ENCODE measurements around the gene TDRD6. TPM values are rescaled to one million over a fixed set of nuclear protein-coding genes. Genes with fewer than 3 reads are reported as not detected.

The TDRD6 gene
- total RNA-seq, 4 donors from 2014 or later, result 0.49 to 1.8 (median 0.82) TPM

- no peak for TF ChIP-seq EP300 (IDR thresholded peaks at IDR 0.05)
- TF ChIP-seq POLR2AphosphoS5 (IDR thresholded peaks at IDR 0.05), result no peak
- no peak for TF ChIP-seq CTCF (IDR thresholded peaks at IDR 0.05)
- TF ChIP-seq POLR2A (IDR thresholded peaks at IDR 0.05), result no peak
- H3K27ac ChIP-seq, result no peak overlapping the region
- WGBS, result 73% methylated on average over 1 of the region's 1 CpG
- no peaks in the 10 kb centered on the region for H3K36me3 ChIP-seq
- H3K4me3 ChIP-seq, result no peak overlapping the region
- H3K9me3 ChIP-seq, result no peaks in the 10 kb centered on the region
- H3K4me1 ChIP-seq, result no peaks in the 10 kb centered on the region
- peaks cover 7% of the 10 kb centered on the region for H3K27me3 ChIP-seq
- no peak for DNase-seq (ENCODE audit: low spot score in 2 of 2)
Measured at GRCh38 chr6:46720401-46720800, 32.7 kb downstream of the TDRD6 start.

- peaks cover 7% of the 10 kb centered on the region for H3K27me3 ChIP-seq
- no peak for DNase-seq (ENCODE audit: low spot score in 2 of 2)
- no peaks in the 10 kb centered on the region for H3K9me3 ChIP-seq
- no peak for TF ChIP-seq CTCF (IDR thresholded peaks at IDR 0.05)
- TF ChIP-seq POLR2AphosphoS5 (IDR thresholded peaks at IDR 0.05), result no peak
- no peak for TF ChIP-seq POLR2A (IDR thresholded peaks at IDR 0.05)
- TF ChIP-seq EP300 (IDR thresholded peaks at IDR 0.05), result no peak
- no peak overlapping the region for H3K27ac ChIP-seq
- H3K36me3 ChIP-seq, result no peaks in the 10 kb centered on the region
- no peak overlapping the region for H3K4me3 ChIP-seq
- WGBS, result 75% methylated on average over 1 of the region's 1 CpG
- peaks cover 7% of the 10 kb centered on the region for H3K4me1 ChIP-seq
Measured at GRCh38 chr6:46729787-46730326, 42.2 kb downstream of the TDRD6 start.

GRCh38 chr6:46730921-46731461 is 43.3 kb downstream of the TDRD6 start:
- H3K4me1 ChIP-seq, result peaks cover 17% of the 10 kb centered on the region
- H3K9me3 ChIP-seq, result no peaks in the 10 kb centered on the region
- WGBS, result 58% methylated on average over 4 of the region's 4 CpGs
- H3K4me3 ChIP-seq, result no peak overlapping the region
- peaks cover 10% of the 10 kb centered on the region for H3K27me3 ChIP-seq
- no peak overlapping the region for H3K27ac ChIP-seq
- no peak for DNase-seq (ENCODE audit: low spot score in 2 of 2)
- no peaks in the 10 kb centered on the region for H3K36me3 ChIP-seq
- TF ChIP-seq POLR2AphosphoS5 (IDR thresholded peaks at IDR 0.05) (no peak), EP300 (IDR thresholded peaks at IDR 0.05) (no peak), POLR2A (IDR thresholded peaks at IDR 0.05) (no peak), CTCF (IDR thresholded peaks at IDR 0.05) (no peak)

- peaks cover 16% of the 10 kb centered on the region for H3K27me3 ChIP-seq
- H3K4me3 ChIP-seq, result no peak overlapping the region
- no peaks in the 10 kb centered on the region for H3K36me3 ChIP-seq
- H3K27ac ChIP-seq, result no peak overlapping the region
- TF ChIP-seq EP300 (IDR thresholded peaks at IDR 0.05), result no peak
- no peak for TF ChIP-seq POLR2AphosphoS5 (IDR thresholded peaks at IDR 0.05)
- peaks cover 17% of the 10 kb centered on the region for H3K4me1 ChIP-seq
- DNase-seq (ENCODE audit: low spot score in 2 of 2), result no peak
- 89% methylated on average over 2 of the region's 2 CpGs for WGBS
- H3K9me3 ChIP-seq, result no peaks in the 10 kb centered on the region
Measured at GRCh38 chr6:46733341-46733801, 45.7 kb downstream of the TDRD6 start.

- H3K27ac ChIP-seq, result no peak within 1 kb of the TSS
- no peaks in the 10 kb centered on the region for H3K36me3 ChIP-seq
- H3K9me3 ChIP-seq, result no peaks in the 10 kb centered on the region
- H3K4me1 ChIP-seq, result peaks cover 17% of the 10 kb centered on the region
- H3K27me3 ChIP-seq, result peaks cover 21% of the 10 kb centered on the region
- TF ChIP-seq POLR2AphosphoS5 (IDR thresholded peaks at IDR 0.05), result no peak
- TF ChIP-seq EP300 (IDR thresholded peaks at IDR 0.05), result no peak
- no peak for TF ChIP-seq CTCF (IDR thresholded peaks at IDR 0.05)
- no peak for TF ChIP-seq POLR2A (IDR thresholded peaks at IDR 0.05)
- under 1% methylated on average over 22 of the region's 73 CpGs for WGBS
- H3K4me3 ChIP-seq, result peak within 1 kb of the TSS; percentile 78
- DNase-seq (ENCODE audit: low spot score in 2 of 2), result no peak
Measured at GRCh38 chr6:46734867-46735719, 47.4 kb downstream of the TDRD6 start, which contains the start of gene PLA2G7. PLA2G7 (minus strand) TSS chr6:46735375; CDS start chr6:46722891, 12,484 bp downstream.

All from suprapubic skin (tissue), 4 donors.